ENCODE measurements around the gene ZC2HC1C.

The ZC2HC1C gene, protein sequence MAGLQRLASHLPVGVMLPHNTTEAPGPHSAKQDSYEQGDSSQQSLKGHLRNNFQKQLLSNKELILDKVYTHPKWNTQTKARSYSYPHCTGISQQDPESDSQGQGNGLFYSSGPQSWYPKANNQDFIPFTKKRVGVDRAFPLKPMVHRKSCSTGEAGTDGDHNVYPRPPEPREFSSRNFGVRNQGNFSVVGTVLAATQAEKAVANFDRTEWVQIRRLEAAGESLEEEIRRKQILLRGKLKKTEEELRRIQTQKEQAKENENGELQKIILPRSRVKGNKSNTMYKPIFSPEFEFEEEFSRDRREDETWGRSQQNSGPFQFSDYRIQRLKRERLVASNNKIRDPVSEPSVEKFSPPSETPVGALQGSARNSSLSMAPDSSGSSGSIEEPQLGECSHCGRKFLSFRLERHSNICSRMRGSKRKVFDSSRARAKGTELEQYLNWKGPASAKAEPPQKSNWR

GRCh38 chr14:75069121-75069810 is at the start of gene ZC2HC1C:
Gene ZC2HC1C (plus strand): TSS chr14:75069641. CDS start chr14:75070574, 933 bp downstream.
- peak; percentile 95 for DNase-seq

GRCh38 chr14:75022655-75023054 is 46.8 kb upstream of the ZC2HC1C start:
- no peak for DNase-seq

DNA sequence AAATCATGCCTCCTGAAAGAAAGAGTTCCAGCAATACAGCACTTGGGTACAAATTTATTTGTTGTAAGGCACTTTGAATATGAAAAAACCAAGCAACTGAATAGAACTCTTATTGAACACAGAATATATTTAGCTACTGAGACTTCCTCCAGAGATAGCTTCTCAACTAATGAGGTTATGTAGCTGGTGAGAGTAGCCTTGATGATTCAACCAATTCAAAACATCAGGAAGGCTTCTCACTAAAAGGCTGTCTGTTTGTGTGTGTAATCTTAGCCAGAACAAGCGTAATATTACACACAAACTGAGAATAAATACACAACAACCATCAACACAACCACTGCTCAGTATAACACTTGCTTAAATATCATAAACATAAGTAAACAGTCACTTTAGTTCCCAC is 46.3 kb upstream of the ZC2HC1C start:
- DNase-seq: no peak

GRCh38 chr14:75025082-75025481 is 44.4 kb upstream of the ZC2HC1C start:
- no peak for DNase-seq

- no peak for DNase-seq
Measured at GRCh38 chr14:75025876-75026275, 43.6 kb upstream of the ZC2HC1C start.

DNA sequence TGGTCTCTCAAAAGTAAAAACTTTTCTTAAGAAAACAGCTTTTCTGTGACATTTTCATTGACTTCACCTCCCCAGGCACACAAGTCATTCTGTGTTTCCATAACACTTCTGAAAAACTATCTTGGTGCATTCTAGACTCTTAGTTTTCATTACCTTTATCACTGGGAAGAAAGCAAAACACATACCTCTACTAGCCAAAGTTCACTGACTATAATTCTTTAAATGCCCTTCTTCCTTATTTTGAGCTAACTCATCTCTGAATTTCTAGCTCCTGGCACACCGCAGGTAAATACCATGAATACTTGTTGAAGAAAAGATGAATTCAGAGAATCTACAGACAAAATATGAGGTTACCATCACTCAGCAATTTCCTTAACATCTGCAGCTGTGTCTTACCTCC is 39.3 kb upstream of the ZC2HC1C start:
- DNase-seq: no peak

GRCh38 chr14:75032939-75033338 is 36.5 kb upstream of the ZC2HC1C start:
- DNase-seq: no peak

DNA sequence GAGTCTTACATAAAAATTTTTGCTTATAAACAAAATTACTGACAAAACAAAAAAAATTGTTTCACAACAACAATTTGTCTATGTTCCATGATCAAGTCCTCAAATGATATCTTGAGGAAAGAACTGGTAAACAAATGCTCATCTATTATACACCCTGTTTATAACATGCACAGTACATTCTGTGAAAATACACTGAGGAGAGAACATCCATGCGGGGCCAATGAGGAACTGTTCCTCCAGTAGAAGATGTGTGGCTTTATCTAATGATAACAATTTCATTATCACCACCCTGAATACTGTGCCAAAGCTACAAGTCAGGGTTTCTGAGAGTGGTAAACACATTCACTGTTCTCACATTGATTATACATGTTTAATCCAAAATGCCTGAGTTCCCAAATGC is 28.9 kb upstream of the ZC2HC1C start:
- no peak for DNase-seq

- DNase-seq: no peak
Measured at GRCh38 chr14:75040959-75041358, 28.5 kb upstream of the ZC2HC1C start.

DNA sequence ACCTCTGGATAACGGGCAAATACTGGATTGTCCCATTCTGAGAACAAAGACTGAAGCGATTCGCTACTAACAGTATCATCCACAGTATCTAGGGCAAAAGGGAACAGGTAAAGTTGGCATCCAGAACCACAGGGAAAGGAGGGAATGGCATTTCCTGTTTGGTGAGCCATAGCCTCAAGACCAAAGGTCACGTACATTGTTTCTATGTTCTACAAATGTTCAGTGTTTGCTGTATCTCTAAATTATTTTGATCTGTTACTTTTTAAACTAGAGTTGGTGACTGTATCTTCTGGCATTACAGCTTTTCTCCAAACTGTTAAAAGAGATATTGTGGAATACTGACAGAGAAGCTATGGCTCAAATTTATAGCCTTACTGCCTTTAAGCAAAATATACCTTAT is 27.8 kb upstream of the ZC2HC1C start:
- no peak for DNase-seq

- DNase-seq: no peak
Measured at GRCh38 chr14:75042035-75042434, 27.4 kb upstream of the ZC2HC1C start.

GRCh38 chr14:75044322-75044721 is 25.1 kb upstream of the ZC2HC1C start:
- no peak for DNase-seq

DNA sequence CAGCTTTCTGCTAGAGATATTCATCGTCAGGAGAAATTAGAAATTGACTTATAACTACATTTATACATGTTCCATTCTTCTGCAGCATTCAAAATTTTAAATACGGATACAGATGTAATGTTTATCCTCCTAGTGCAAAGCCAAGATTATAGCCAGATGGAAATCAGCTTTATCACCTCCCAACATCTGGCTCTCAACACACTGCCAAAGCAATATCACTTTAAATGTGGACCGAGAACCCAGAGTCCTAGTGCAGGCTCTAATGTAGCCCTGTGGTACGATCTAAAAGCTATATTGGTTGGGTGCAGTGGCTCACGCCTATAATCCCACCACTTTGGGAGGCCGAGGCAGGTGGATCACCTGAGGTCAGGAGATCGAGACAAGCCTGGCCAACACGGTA is 24.7 kb upstream of the ZC2HC1C start:
- DNase-seq: peak; percentile 21

DNA sequence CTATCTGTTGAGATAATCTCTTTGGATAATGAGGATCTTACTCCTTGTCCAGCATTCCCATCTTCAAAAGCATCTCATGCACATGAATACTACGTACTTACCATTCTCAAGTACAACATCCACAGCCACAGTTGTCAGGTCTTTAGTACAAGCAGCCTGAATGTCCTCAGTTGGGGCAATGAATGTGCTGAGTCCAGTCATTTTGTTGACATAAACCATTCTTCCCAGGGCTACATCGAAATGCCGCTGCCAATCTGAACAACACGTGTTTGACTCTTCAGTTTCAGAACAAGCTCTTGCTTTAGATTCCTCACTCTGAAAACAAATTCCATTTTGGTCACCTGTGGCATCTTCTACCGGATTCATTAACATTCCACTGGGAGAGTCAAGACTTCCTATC is 23.2 kb upstream of the ZC2HC1C start:
- DNase-seq: no peak

GRCh38 chr14:75046899-75047298 is 22.5 kb upstream of the ZC2HC1C start:
- DNase-seq: no peak

GRCh38 chr14:75047506-75047905 is 21.9 kb upstream of the ZC2HC1C start:
- no peak for DNase-seq

DNA sequence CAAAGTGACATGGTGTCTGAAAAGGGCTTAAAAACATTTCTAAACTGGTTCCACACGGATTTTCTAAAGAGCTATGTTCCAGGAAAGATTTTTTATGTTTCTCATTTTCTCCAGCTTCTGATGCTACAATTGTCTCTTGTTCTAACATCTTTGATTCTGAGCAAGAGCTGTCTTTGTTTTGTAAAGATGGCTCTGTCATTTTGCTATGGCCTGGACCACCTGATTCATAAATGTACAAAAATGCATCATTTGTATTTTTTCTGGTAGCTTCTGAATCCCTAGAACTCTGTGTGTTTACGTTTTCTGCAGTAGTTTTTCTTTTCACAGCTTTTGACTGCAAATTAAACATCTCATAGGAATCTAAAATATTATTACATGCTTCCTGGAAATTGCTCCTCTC is 21.3 kb upstream of the ZC2HC1C start:
- DNase-seq: no peak

GRCh38 chr14:75049136-75049535 is 20.3 kb upstream of the ZC2HC1C start:
- no peak for DNase-seq

- no peak for DNase-seq
Measured at GRCh38 chr14:75049731-75050201, 19.7 kb upstream of the ZC2HC1C start.

DNA sequence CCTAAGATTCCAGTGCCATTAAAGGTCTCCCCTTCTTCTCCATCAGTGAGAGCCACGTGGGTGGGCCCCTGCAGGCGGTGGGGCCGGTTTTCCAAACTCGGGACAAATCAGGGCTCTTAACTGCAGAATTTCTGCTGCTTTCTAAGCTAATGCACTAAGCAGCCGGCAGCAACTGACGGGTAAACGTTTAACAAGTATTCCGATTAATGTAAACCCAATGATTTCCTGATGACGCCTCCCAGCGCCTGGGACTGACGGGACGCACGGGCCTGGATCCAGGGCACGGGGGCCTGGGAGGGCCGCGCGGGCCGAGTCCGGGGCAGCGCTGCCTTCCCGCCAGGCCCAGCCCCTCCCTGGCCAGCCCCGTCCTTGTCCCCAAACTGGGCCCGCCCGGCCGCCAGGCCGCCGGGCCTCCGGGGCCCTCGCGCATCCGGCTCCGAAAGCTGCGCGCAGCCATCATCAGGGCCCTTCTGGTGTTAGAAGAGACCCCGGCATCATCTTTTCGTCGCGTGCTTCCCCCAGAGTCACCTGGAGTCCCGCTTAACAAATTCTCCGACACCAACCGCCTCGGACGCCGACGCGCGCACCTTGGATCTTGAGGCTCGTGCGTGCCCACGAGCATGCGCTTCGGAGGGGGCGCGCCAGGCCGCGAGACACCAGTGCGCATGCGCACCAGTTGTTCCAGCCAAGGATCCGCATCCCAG is 18.4 kb upstream of the ZC2HC1C start, which contains the start of gene MLH3:
TSS of gene MLH3 (minus strand) at position 616 of the 704 bp plus-strand sequence. CDS start 1,812 bp downstream, outside the sequence.
- peak; percentile 87 for DNase-seq

- DNase-seq: no peak
Measured at GRCh38 chr14:75051556-75051899, 17.9 kb upstream of the ZC2HC1C start.

- DNase-seq: no peak
Measured at GRCh38 chr14:75053396-75054291, 15.8 kb upstream of the ZC2HC1C start.
